GM12878 (cell line): ENCODE results near the gene ANAPC7. TPM values are rescaled to one million over a fixed set of nuclear protein-coding genes. Genes with fewer than 3 reads are reported as not detected.
A peak's percentile ranks its signal among the peaks of the same experiment; 100 is the strongest.
"Not testable (repeated sequence)": the region's sequence is repeated elsewhere in the genome, so short reads cannot be mapped to it uniquely, and the experiment has no call there.

Source experiments
- ATAC-seq: fragments of 200-7000 bp; cut with Tn5 transposase; 3 replicates; pipeline ENCODE4 v1.9.1; 2020; ENCODE audit warnings: mild to moderate bottlenecking, moderate library complexity
- BruUV-seq: library from RNA; stranded (reverse); fragments of 400-500 nt; replicated peaks from 2 replicates; lab custom pipeline; 2021; lab: Mats Ljungman, UMichigan
- CTCF ChIA-PET: fragments of 300-600 bp; sonication (Branson Sonifier 250); formaldehyde crosslinking; extraction: SDS; loops from one replicate; lab custom pipeline; 2021; ENCODE audit warnings: inconsistent platforms; lab: Yijun Ruan, JAX
- POLR2A ChIA-PET: fragments of 350-600 bp; formaldehyde crosslinking; extraction: SDS; loops from one replicate; lab custom pipeline; 2021; ENCODE audit warnings: inconsistent platforms; lab: Charles Lee
- RAD21 ChIA-PET: fragments of 300-600 bp; sonication (Branson Sonifier 250); formaldehyde crosslinking; loops from one replicate; lab custom pipeline; 2023; ENCODE audit warnings: antibody characterized with exemption; ENCODE audit not compliant: unreplicated experiment; lab: Charles Lee
- SMC1A ChIA-PET: fragments of 300-600 bp; sonication (Branson Sonifier 250); formaldehyde crosslinking; loops from one replicate; lab custom pipeline; 2023; ENCODE audit not compliant: unreplicated experiment, uncharacterized antibody; lab: Charles Lee
- DNase-seq: peaks from one replicate; pipeline ENCODE4 v3.0.0-alpha.2; 2011; ENCODE audit warnings: low read depth, low spot score
- FAIRE-seq: peaks from 3 replicates; lab custom pipeline; 2011; peaks lifted over from hg19 to GRCh38; lab: Jason Lieb, UNC
- H2AFZ ChIP-seq: 2 replicates; pipeline ENCODE4 v1.6.0; 2011; ENCODE audit warnings: low read depth, low read length, control low read depth; ENCODE audit not compliant: control insufficient read depth
- H3K27ac ChIP-seq: 2 replicates; pipeline ENCODE4 v1.5.1; 2011; ENCODE audit warnings: control low read depth; ENCODE audit not compliant: control insufficient read depth, insufficient read depth
- H3K27me3 ChIP-seq, 2 experiments: replicated peaks in 1 of 2; 2 replicates each; pipeline versions ENCODE4 v1.6.0 to v1.6.1; 2011; ENCODE audit warnings: low read length in 1 of 2; ENCODE audit not compliant: control insufficient read depth in 2 of 2, insufficient read depth in 2 of 2
- H3K36me3 ChIP-seq, 2 experiments: 2 replicates each; pipeline ENCODE4 v1.5.1; 2011; ENCODE audit warnings: low read length in 1 of 2; ENCODE audit not compliant: control insufficient read depth in 2 of 2, insufficient read depth in 2 of 2
- H3K4me1 ChIP-seq: 2 replicates; pipeline ENCODE4 v1.6.1; 2011; ENCODE audit warnings: mild to moderate bottlenecking, low read length, moderate library complexity, mixed read lengths; ENCODE audit not compliant: control insufficient read depth, insufficient read depth
- H3K4me2 ChIP-seq: 2 replicates; pipeline ENCODE4 v1.6.0; 2011; ENCODE audit warnings: control low read depth; ENCODE audit not compliant: control insufficient read depth, insufficient read depth
- H3K4me3 ChIP-seq: fragments of 200-600 bp; sonication (generic); 2 replicates; pipeline ENCODE4 v1.5.1; 2016
- H3K79me2 ChIP-seq: 2 replicates; pipeline ENCODE4 v1.6.0; 2011; ENCODE audit warnings: low read length; ENCODE audit not compliant: control insufficient read depth, insufficient read depth
- H3K9ac ChIP-seq: 2 replicates; pipeline ENCODE4 v1.8.0; 2011; ENCODE audit warnings: low read length, control low read depth, mixed read lengths; ENCODE audit not compliant: control insufficient read depth, insufficient read depth
- H3K9me3 ChIP-seq: replicated peaks from 3 replicates; pipeline ENCODE4 v1.5.1; 2011; ENCODE audit warnings: mild to moderate bottlenecking, low read length; ENCODE audit not compliant: control insufficient read depth, insufficient read depth
- H4K20me1 ChIP-seq: 2 replicates; pipeline ENCODE4 v1.6.0; 2011; ENCODE audit not compliant: control insufficient read depth, insufficient read depth
- ZNF384 ChIP-seq: IDR thresholded peaks from 2 replicates; pipeline ENCODE4 v1.6.1; 2012; ENCODE audit warnings: low read depth, mild to moderate bottlenecking, low read length, improper control_type of control experiment, borderline replicate concordance
- WGBS: methylation state at CpG from one replicate; pipeline ENCODE4 v1.1.6; 2016; ENCODE audit warnings: low lambda C conversion rate; ENCODE audit not compliant: insufficient replicate concordance, insufficient coverage; ENCODE audit errors: missing lambda C conversion rate; 5-methylcytosine and 5-hydroxymethylcytosine counted together
- in situ Hi-C: fragments of 300-500 bp; cut with MboI; formaldehyde crosslinking; loops from 9 replicates; pipeline ENCODE4 v1.14.3; 2018; ENCODE audit warnings: mixed read lengths
- intact Hi-C: fragments of 100-400 bp; cut with micrococcal nuclease; formaldehyde crosslinking; loops from one replicate; pipeline ENCODE4 v1.14.2; 2022; ENCODE audit not compliant: unreplicated experiment
- polyA plus RNA-seq, 11 experiments: library from polyadenylated mRNA; depleted of rRNA in 4 of 11; unstranded in 6 of 11; stranded (reverse) in 5 of 11; fragments of >200 nt; fragmentation: Nextera tagmentation in 4 of 11; fragmentation: Illumina TruSeq in 1 of 11; extraction: Ambion mirVana in 4 of 11; extraction: Trizol in 1 of 11; gene quantifications; 1 replicate in 1 of 11; 2 replicates in 10 of 11; pipeline versions ENCODE4 v1.2.1 to v1.2.3, GENCODE V29; 2011 to 2016; ENCODE audit warnings: inconsistent platforms in 2 of 11, missing spikeins in 2 of 11, low read depth in 1 of 11
- total RNA-seq, 4 experiments: library from RNA; depleted of rRNA in 3 of 4; stranded (reverse); fragments of >200 nt in 3 of 4; fragmentation: Illumina TruSeq in 1 of 4; extraction: Trizol in 1 of 4; gene quantifications; 2 replicates each; pipeline versions ENCODE4 v1.2.1 to v1.2.3, GENCODE V29; 2013 to 2021

The ANAPC7 gene
- total and polyA plus RNA-seq, 10 of the 15 experiments (the other 5 are each of a cell fraction or from before 2014, with no cell fraction given) = 24.5 to 77.9 (median 58.6) TPM

DNA sequence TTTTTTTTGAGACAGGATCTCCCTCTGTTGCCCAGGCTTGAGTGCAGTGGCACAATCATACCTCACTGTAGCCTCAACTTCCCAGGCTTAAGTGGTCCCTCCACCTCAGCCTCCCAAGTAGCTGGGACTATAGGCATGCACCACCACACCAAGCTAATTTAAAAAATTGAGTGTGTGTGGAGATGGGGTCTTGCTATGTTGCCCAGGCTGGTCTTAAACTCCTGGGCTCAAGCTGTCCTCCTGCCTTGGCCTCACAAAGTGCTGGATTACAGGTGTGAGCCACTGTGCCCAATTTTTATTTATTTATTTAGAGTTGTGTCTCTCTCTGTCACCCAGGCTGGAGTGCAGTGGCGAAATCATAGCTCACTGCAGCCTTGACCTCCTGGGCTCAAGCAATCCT lies 17.1 kb upstream of the ANAPC7 start:
- ChIA-PET CTCF (interaction anchor here (1.0 to 3.4 kb wide), 4 partner anchors 11 to 323 kb away, joined by 3 to 21 read pairs (median 4); no protein-coding TSS in a partner anchor), POLR2A (interaction anchor here (0.6 kb wide), 1 partner anchor 52 kb away, joined by 3 read pairs; no protein-coding TSS in a partner anchor), RAD21 (interaction anchor here (0.6 kb wide), 1 partner anchor 11 kb away, joined by 3 read pairs; no protein-coding TSS in a partner anchor), SMC1A (interaction anchor here (1.2 to 1.5 kb wide), 2 partner anchors 11 to 316 kb away, joined by 4 to 5 read pairs; no protein-coding TSS in a partner anchor)
- DNase-seq, H3K9me3 ChIP-seq, BruUV-seq, H4K20me1 ChIP-seq, H3K79me2 ChIP-seq, H3K4me3 ChIP-seq, H2AFZ ChIP-seq, FAIRE-seq, ATAC-seq, H3K36me3 ChIP-seq, H3K27me3 ChIP-seq, H3K9ac ChIP-seq, intact Hi-C loops, in situ Hi-C loops, H3K4me1 ChIP-seq, H3K27ac ChIP-seq, H3K4me2 ChIP-seq: not testable (repeated sequence)
- 43% methylated on average over 1 of the region's 1 CpG for WGBS

DNA sequence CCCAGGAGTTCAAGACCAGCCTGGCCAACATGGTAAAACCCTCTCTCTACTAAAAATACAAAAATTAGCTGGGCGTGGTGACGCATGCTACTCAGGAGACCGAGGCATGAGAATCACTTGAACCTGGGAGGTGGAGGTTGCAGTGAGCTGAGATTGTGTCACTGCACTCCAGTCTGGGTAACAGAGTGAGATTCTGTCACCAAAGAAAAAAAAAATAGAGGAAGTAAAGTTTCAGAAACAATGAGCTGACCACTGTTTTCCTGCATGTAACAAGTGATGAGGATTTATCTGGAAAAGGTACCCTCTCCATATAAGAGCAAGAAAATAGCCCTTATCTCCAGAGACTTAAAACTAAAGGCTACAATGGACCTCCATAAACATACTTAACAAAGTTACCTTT lies 13.6 kb upstream of the ANAPC7 start:
- intact Hi-C loops, DNase-seq, H2AFZ ChIP-seq, H3K27ac ChIP-seq, FAIRE-seq, H3K4me2 ChIP-seq, in situ Hi-C loops, H4K20me1 ChIP-seq, H3K4me3 ChIP-seq, BruUV-seq, POLR2A ChIA-PET, H3K9me3 ChIP-seq, H3K79me2 ChIP-seq, H3K27me3 ChIP-seq, H3K4me1 ChIP-seq, H3K36me3 ChIP-seq, H3K9ac ChIP-seq: not testable (repeated sequence)
- WGBS = 66% methylated on average over 3 of the region's 3 CpGs
- ChIA-PET SMC1A (interaction anchor here (1.0 to 1.6 kb wide), 2 partner anchors 14 to 317 kb away, joined by 3 to 4 read pairs; no protein-coding TSS in a partner anchor), RAD21 (interaction anchor here (1.4 kb wide), 1 partner anchor 14 kb away, joined by 9 read pairs; no protein-coding TSS in a partner anchor), CTCF (interaction anchor here (1.7 kb wide), 1 partner anchor 14 kb away, joined by 10 read pairs; no protein-coding TSS in a partner anchor)
- TF ChIP-seq ZNF384 = peak; percentile 29; the same call in 1 of the 2 replicates
- peak; percentile 79 for ATAC-seq

DNA sequence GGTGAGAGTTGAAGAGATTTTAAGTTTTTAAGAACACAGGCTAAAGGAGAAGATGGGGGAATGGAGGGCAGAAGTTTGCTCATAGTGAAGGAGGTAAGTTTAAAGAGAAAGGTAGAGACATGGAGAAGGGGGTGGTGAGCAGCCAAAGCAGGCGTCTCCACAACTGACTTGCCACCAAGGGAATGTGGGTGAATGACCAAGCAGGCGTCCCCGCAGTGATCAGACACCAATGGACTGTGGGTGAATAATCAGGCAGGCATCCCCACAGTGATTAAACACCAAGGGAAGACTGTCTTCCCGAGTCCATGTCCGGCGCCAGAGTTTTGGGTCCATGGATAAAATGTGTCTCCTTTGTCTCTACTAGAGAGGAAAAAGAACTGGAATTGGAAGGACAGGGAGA lies 6.6 kb upstream of the ANAPC7 start:
- in situ Hi-C loops, POLR2A ChIA-PET, BruUV-seq, H3K9me3 ChIP-seq, H2AFZ ChIP-seq, H3K36me3 ChIP-seq, H3K79me2 ChIP-seq, H3K9ac ChIP-seq, ATAC-seq, SMC1A ChIA-PET, RAD21 ChIA-PET, H3K27me3 ChIP-seq, H3K4me2 ChIP-seq, H4K20me1 ChIP-seq, intact Hi-C loops, H3K27ac ChIP-seq, CTCF ChIA-PET, DNase-seq, H3K4me3 ChIP-seq, H3K4me1 ChIP-seq, FAIRE-seq: not testable (repeated sequence)
- 78% methylated on average over 6 of the region's 6 CpGs for WGBS
